HG03565 (cell line): ENCODE data around the gene RALA.
"Not testable (repeated sequence)": the region's sequence is repeated elsewhere in the genome, so short reads cannot be mapped to it uniquely, and the experiment has no call there.

Source experiments
- ATAC-seq: cut with Tn5 transposase; IDR thresholded peaks from one replicate; pipeline ENCODE4 v1.9.1; 2021; ENCODE audit warnings: mild to moderate bottlenecking, moderate library complexity; ENCODE audit not compliant: unreplicated experiment

Gene RALA

GRCh38 chr7:39721345-39721744 lies 98.0 kb downstream of the RALA start:
- no peak for ATAC-seq

- no peak for ATAC-seq
Observed at GRCh38 chr7:39721919-39722597, 98.7 kb downstream of the RALA start.

GRCh38 chr7:39727231-39728012 lies 104.0 kb downstream of the RALA start:
- ATAC-seq: no peak

- ATAC-seq: peak; percentile 90
Observed at GRCh38 chr7:39732837-39733804, 109.7 kb downstream of the RALA start.

GRCh38 chr7:39733881-39734632 lies 110.7 kb downstream of the RALA start:
- ATAC-seq: no peak

- no peak for ATAC-seq
Observed at GRCh38 chr7:39734633-39735004, 111.2 kb downstream of the RALA start.

GRCh38 chr7:39735903-39736302 lies 112.5 kb downstream of the RALA start:
- ATAC-seq: no peak

GRCh38 chr7:39741942-39742623 lies 118.7 kb downstream of the RALA start:
- ATAC-seq: no peak

- no peak for ATAC-seq
Observed at GRCh38 chr7:39744620-39745019, 121.2 kb downstream of the RALA start.

GRCh38 chr7:39745320-39745719 lies 121.9 kb downstream of the RALA start:
- ATAC-seq: no peak

GRCh38 chr7:39746103-39746819 lies 122.9 kb downstream of the RALA start:
- ATAC-seq: no peak

- ATAC-seq: no peak
Observed at GRCh38 chr7:39749177-39749576, 125.8 kb downstream of the RALA start.

GRCh38 chr7:39749717-39750116 lies 126.3 kb downstream of the RALA start:
- ATAC-seq: no peak

GRCh38 chr7:39750253-39751077 lies 127.1 kb downstream of the RALA start:
- no peak for ATAC-seq

- not testable (repeated sequence) for ATAC-seq
Observed at GRCh38 chr7:39753237-39753636, 129.9 kb downstream of the RALA start.

- ATAC-seq: no peak
Observed at GRCh38 chr7:39753823-39754325, 130.5 kb downstream of the RALA start.

GRCh38 chr7:39754326-39755120 lies 131.2 kb downstream of the RALA start:
- ATAC-seq: no peak
